ENCODE results near the gene SFXN2. TPM values are rescaled to one million over a fixed set of nuclear protein-coding genes. Genes with fewer than 3 reads are reported as not detected.

The SFXN2 gene
- total RNA-seq, 1 donor from 2014 or later, result 35.8 TPM

DNA sequence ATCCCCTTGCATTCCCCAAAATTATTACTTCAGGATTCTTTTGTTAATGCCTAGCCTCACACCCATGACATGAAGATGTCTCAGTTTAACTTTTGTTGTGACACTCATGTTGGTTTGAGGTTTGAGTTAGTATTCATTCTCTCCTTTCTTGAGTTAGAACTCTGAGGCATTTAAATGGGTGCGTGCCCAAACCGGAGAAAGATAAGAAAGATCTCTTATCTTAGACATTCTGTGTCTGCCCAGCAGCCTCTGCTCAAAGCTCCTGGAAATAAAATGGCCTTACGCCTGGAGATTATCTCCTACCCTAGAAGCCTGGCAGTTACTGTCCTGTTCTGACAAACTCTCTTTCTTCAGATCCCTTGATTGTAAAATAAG, 55.7 kb downstream of the SFXN2 start:
- no peak for DNase-seq (ENCODE audit: extremely low spot score, unreplicated experiment)
- no peaks in the 10 kb centered on the region for H3K27me3 Mint-ChIP-seq
- peaks cover 59% of the 10 kb centered on the region for H3K4me1 Mint-ChIP-seq (ENCODE audit: unreplicated experiment)
- no peaks in the 10 kb centered on the region for H3K9me3 Mint-ChIP-seq
- H3K27ac Mint-ChIP-seq, result peak overlapping the region; percentile 89
- peak overlapping the region; percentile 54 for H3K4me3 Mint-ChIP-seq
- H3K36me3 Mint-ChIP-seq, result peaks cover 7% of the 10 kb centered on the region
- TF ChIP-seq, protein P1, sequence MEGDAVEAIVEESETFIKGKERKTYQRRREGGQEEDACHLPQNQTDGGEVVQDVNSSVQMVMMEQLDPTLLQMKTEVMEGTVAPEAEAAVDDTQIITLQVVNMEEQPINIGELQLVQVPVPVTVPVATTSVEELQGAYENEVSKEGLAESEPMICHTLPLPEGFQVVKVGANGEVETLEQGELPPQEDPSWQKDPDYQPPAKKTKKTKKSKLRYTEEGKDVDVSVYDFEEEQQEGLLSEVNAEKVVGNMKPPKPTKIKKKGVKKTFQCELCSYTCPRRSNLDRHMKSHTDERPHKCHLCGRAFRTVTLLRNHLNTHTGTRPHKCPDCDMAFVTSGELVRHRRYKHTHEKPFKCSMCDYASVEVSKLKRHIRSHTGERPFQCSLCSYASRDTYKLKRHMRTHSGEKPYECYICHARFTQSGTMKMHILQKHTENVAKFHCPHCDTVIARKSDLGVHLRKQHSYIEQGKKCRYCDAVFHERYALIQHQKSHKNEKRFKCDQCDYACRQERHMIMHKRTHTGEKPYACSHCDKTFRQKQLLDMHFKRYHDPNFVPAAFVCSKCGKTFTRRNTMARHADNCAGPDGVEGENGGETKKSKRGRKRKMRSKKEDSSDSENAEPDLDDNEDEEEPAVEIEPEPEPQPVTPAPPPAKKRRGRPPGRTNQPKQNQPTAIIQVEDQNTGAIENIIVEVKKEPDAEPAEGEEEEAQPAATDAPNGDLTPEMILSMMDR (conservative IDR thresholded peaks at IDR 0.05), result no peak

DNA sequence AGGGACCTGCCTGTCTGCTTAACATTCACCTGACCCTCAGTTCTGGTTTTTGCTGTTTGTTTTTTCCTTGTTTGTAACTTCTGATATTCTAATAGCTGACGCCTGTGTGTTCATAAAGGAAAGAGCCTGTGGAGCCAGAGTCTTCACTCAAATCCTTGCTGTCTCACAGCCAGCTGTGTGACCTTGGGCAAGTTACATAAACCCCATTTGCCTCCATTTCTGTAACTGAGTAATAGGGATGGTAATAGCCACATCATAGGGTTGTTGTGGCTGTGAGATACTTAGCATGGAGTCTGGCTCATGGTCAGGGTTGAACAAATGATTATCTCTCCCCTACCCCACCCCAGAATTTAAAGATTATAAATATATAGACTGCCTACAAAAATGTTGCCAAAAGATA, 56.4 kb downstream of the SFXN2 start:
- H3K27ac Mint-ChIP-seq, result peak overlapping the region; percentile 89
- peaks cover 59% of the 10 kb centered on the region for H3K4me1 Mint-ChIP-seq (ENCODE audit: unreplicated experiment)
- H3K9me3 Mint-ChIP-seq, result no peaks in the 10 kb centered on the region
- no peak overlapping the region for H3K4me3 Mint-ChIP-seq
- peaks cover under 1% of the 10 kb centered on the region for H3K36me3 Mint-ChIP-seq
- TF ChIP-seq, protein P1 (conservative IDR thresholded peaks at IDR 0.05), result no peak
- no peaks in the 10 kb centered on the region for H3K27me3 Mint-ChIP-seq
- no peak for DNase-seq (ENCODE audit: extremely low spot score, unreplicated experiment)

DNA sequence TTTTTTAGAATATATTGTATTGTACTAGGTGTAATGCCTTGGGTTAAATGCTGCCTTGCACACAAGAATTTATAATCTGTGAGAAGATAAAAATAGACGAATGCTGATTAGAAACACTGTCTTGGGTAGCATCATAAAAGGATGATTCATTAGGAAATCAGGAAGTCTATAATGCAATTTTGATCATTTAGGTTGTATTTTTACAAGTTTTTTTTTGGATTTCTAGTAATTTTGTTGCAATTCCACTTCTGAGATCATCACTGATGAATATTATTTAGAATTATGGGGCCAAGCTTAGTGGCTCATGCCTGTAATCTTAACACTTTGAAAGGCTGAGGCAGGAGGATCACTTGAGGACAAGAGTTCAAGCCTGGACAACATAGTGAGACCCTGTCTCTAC, 58.9 kb downstream of the SFXN2 start:
- Mint-ChIP-seq H3K27ac (no peak overlapping the region), H3K27me3 (no peaks in the 10 kb centered on the region), H3K4me1 (ENCODE audit: unreplicated experiment) (peaks cover 66% of the 10 kb centered on the region), H3K4me3 (no peak overlapping the region), H3K36me3 (no peaks in the 10 kb centered on the region), H3K9me3 (no peaks in the 10 kb centered on the region)
- DNase-seq (ENCODE audit: extremely low spot score, unreplicated experiment), result no peak
- TF ChIP-seq, protein P1 (conservative IDR thresholded peaks at IDR 0.05), result no peak

DNA sequence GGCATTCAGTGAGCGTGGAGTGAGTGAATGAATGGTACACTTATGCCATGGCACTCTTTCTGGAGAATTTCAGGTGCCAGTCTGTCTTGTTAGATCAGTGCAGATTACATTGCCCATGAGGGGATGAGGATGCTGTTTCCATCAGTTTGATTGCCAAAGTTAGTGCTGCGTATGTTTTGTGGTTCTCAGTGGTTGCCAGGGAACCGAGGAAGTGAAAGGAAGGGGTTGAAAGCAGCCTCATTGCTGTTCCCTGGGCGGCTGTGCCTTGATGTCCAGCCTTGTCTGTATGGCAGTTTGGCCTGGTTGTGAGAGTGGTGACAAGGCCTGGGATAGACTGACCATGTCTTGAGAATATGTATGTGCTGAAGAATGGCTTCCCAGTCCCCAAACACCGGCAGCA, 59.5 kb downstream of the SFXN2 start:
- peak overlapping the region; percentile 42 for H3K4me3 Mint-ChIP-seq
- TF ChIP-seq, protein P1 (conservative IDR thresholded peaks at IDR 0.05), result no peak
- H3K4me1 Mint-ChIP-seq (ENCODE audit: unreplicated experiment), result peaks cover 73% of the 10 kb centered on the region
- no peak for DNase-seq (ENCODE audit: extremely low spot score, unreplicated experiment)
- H3K36me3 Mint-ChIP-seq, result no peaks in the 10 kb centered on the region
- no peaks in the 10 kb centered on the region for H3K9me3 Mint-ChIP-seq
- peak overlapping the region; percentile 69 for H3K27ac Mint-ChIP-seq
- H3K27me3 Mint-ChIP-seq, result no peaks in the 10 kb centered on the region

DNA sequence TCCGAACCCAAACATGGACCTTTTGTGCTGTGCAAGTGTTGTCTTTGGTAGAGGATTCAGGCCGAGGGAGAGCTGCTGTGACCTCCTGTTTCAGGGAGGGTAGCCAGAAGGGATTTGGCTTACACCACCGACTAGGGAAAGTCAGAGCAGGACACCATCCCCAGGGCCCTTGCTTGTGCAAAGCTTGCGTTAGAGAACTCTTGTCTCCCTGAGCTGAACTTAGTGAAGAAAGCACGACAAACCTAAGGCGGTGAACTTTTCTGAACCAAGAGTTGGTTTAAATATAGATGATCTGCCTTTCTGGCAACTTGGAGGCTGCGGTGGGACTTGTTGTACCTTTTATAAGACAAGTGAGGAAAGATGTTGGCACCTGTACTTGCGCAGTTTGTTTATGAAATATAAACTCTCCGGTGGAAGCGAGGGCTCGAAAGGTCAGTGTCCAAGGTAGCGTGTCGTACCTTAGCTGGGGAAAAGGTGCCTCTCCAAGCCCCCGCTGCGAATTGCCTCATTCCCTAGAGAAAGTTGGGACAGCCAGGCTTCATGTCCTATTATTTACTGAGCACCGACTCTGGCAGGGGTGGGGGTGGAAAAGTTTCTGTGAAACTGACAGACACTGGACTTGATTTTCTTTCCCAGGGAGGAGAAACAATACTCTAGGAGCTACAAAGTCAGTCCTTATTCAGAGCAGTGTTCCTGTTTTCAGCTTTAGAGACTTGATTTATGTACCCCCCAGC, 60.9 kb downstream of the SFXN2 start:
- Mint-ChIP-seq H3K27ac (peak overlapping the region; percentile 92), H3K36me3 (peaks cover 5% of the 10 kb centered on the region), H3K4me3 (peak overlapping the region; percentile 82), H3K27me3 (no peaks in the 10 kb centered on the region), H3K4me1 (ENCODE audit: unreplicated experiment) (peaks cover 69% of the 10 kb centered on the region), H3K9me3 (no peaks in the 10 kb centered on the region)
- no peak for DNase-seq (ENCODE audit: extremely low spot score, unreplicated experiment)
- TF ChIP-seq, protein P1 (conservative IDR thresholded peaks at IDR 0.05), result no peak
